Esophagus muscularis mucosa (tissue), 3 donors: ENCODE results near the gene METTL16.
A peak's percentile ranks its signal among the peaks of the same experiment; 100 is the strongest.

Source experiments
- CTCF ChIP-seq, 3 experiments: fragments of 200-600 bp in 2 of 3; fragments of 450-650 bp in 1 of 3; sonication (generic) in 2 of 3; IDR thresholded peaks; one replicate each; pipeline ENCODE4 v1.5.1; 2017 to 2019; ENCODE audit warnings: antibody characterized with exemption in 3 of 3, mild to moderate bottlenecking in 2 of 3, moderate library complexity in 1 of 3
- POLR2A ChIP-seq: fragments of 450-650 bp; IDR thresholded peaks from one replicate; pipeline ENCODE4 v1.6.1; 2017; ENCODE audit warnings: antibody characterized with exemption, moderate library complexity, mild to moderate bottlenecking, low read depth
- POLR2AphosphoS5 ChIP-seq, 2 donors: sonication (generic); formaldehyde crosslinking; IDR thresholded peaks; one replicate each; pipeline ENCODE4 v1.6.1; 2017; ENCODE audit warnings: antibody characterized with exemption in 2 of 2

- TF ChIP-seq CTCF (IDR thresholded peaks at IDR 0.05) (no peak), POLR2AphosphoS5 (IDR thresholded peaks at IDR 0.05) (peak in 1 of 2 donors; percentile 12), POLR2A (no peak)
These were observed 109.1 kb downstream of the METTL16 start for GRCh38 chr17:2402544-2402943.
